GM18907 (cell line): Measurements from ENCODE around the gene ILF2.
"Not testable (repeated sequence)": the region's sequence is repeated elsewhere in the genome, so short reads cannot be mapped to it uniquely, and the experiment has no call there.

Source experiments
- ATAC-seq: cut with Tn5 transposase; IDR thresholded peaks from one replicate; pipeline ENCODE4 v1.9.1; 2021; ENCODE audit warnings: mild to moderate bottlenecking, moderate library complexity; ENCODE audit not compliant: unreplicated experiment

ILF2 gene

DNA sequence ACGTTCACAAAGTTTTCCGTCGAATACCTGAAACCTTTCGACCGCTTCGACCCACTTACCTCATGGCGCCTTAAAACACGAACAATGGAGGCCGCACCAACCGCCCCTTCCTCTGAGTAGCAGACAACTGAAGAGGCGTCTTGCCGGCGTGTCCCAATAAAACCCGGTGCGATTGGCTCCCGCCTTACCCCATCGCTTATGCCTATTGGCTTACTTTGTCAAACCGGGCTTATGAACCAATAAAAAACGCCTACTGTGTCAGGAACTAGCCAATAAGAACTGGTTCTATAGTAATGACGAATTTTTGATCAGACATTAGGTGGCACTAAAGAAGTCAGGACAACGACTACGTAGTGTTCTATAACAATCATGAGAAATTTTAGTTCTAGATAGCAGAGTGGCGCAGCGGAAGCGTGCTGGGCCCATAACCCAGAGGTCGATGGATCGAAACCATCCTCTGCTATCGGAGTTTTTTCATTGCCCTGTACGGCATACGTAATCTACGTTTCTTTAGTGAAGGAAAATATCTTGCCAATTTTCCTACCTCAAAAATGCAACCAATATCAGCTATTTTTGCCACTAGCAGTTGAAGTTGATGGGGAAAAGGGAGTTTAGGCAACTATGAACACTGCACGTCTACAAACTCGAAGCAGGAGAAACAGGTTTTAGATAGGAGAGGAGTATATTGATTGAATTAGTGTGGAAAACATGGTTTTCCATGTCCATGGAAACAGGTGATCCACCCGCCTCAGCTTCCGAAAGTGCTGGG, at the start of gene ILF2:
ILF2 (minus strand) TSS at position 135 of the 769 bp plus-strand sequence; CDS start at position 64, 71 bp downstream.
- peak; percentile 88 for ATAC-seq

GRCh38 chr1:153717330-153717729, 46.5 kb upstream of the ILF2 start:
- ATAC-seq = no peak

DNA sequence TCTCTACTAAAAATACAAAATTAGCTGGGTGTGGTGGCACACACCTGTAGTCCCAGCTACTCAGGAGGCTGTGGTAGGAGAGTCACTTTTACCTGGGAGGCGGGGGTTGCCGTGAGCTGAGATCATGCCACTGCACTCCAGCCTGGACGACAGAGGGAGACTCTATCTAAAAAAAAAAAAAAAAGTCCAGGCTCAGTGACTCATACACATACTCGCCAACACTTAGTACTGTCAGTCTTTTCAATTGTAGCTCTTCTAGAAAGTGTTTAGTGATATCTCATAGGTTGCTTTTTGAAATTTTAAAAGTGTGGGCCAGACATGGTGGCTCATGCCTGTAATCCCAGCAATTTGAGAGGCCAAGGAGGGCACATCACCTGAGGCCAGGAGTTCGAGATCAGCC, 45.4 kb upstream of the ILF2 start:
- ATAC-seq = not testable (repeated sequence)

- ATAC-seq = no peak
Observed at GRCh38 chr1:153711026-153711425, 40.2 kb upstream of the ILF2 start.

DNA sequence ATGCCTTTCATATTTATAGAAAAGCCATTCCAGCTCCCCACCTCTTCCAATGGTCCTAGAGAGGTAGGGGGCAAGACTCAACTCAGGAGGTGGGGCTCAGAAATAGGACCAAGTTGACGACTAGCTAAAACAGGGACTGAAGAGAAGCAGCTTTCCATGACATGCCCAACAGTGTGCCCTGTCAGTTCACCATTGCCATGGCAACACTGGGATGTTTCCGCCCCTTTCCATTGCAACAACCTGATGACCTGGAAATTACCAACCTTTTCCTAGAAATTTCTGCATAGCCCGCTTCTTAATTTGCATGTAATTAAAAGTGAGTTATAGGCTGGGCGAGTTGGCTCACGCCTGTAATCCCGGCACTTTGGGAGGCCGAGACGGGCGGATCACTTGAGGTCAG, 34.7 kb upstream of the ILF2 start:
- ATAC-seq = no peak

GRCh38 chr1:153699768-153700167, 29.0 kb upstream of the ILF2 start:
- ATAC-seq = no peak

GRCh38 chr1:153698923-153699714, 28.3 kb upstream of the ILF2 start:
- no peak for ATAC-seq

DNA sequence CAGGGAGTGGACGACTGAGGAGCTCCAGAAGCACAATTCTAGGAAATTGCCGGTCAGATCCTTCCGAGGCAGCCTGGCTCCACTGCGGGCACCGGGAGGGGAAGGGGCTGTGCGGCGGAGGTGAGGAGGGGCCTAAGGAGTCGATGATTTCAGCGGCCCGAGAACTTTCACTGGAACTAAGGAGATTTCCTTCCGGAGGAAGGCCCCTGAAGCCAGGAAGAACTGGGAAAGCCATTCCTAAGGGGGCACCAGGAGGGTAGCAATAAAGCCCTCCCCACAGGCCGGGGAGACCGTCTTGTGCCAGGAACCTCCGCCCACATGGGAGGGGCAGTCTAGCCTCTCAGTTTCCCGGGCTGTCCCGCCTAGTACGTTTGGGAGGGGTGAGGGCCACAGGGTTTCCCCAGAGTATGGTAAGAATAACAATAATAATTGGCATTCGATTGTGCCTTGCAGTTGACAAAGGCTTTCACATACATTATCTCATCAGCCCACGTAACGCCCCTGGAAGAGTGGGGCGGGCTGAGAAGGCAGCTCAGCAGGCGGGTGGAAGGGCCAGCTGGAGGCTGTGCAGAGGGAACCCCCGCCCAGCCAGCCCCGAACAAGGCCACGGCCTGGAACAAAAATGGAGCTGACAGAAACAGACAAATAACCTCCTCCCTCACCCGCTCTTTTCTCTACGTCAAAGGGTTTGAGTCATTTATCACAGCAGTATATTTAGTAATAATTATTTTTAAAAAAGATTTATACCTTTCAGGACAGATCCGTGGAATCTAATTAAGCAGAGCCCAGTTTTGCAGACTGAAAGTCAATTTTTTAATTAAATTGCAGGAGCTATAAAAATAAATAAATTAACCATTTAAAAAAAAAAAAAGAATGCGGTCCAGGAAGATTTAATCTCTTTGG, 27.5 kb upstream of the ILF2 start:
- ATAC-seq = peak; percentile 50

DNA sequence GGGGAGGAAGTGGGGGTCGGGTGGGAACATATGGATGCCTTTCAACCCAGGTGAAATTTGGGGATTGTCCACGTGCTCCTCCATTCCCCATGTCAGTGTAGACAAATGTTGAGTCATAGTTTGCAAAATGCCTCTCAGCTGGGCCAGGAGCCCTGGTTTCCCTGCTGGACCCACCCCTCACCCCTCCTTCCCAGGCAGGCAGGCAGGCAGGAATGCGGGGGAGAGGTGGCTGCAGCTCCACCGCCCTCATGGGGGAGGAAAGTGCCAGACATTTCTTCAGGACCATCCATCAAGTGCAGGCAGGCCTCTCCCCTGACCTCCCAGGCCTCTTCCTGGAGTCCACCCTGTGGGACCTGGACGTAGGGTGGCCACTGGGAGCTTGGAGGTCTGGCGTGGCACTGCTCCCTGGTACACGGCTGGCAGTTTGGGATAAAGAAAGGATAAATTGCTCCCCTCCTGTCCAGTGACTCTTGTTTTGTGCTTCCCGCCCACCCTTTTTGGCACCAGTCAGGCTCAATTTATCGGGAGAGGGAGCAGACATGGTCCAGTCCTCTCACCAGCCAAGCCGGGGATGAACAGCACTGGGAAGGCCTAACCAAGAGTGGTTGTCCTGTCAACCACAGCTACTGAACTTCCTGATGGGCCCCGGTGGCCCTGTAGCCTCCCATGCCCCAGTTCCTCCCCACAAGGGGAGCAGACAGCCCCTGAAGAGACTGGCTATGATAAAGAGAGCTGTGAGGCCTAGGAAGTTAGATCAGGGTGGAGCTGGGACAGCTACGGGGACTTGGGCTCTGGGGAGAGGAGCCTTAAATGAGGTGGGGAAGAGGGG, 26.6 kb upstream of the ILF2 start:
- no peak for ATAC-seq

DNA sequence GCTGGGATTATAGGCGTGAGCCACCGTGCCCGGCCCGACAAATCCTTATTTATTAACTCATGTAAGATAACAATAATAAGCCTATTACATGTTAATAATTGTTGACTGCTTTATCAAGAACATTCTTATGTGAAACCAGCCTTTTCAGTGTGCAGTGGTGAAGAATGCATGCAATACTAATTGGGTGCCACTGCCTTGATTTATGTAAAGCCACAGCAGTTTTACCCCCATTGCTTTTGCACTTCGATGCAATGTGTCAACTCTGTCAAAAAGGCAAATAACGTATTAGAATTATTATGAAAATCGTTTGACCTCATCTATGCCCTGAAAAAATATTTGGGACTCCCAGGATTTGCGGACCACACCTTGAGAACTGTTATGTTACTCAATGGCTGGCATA, 25.9 kb upstream of the ILF2 start:
- no peak for ATAC-seq

- ATAC-seq = no peak
Observed at GRCh38 chr1:153693466-153693865, 22.7 kb upstream of the ILF2 start.

DNA sequence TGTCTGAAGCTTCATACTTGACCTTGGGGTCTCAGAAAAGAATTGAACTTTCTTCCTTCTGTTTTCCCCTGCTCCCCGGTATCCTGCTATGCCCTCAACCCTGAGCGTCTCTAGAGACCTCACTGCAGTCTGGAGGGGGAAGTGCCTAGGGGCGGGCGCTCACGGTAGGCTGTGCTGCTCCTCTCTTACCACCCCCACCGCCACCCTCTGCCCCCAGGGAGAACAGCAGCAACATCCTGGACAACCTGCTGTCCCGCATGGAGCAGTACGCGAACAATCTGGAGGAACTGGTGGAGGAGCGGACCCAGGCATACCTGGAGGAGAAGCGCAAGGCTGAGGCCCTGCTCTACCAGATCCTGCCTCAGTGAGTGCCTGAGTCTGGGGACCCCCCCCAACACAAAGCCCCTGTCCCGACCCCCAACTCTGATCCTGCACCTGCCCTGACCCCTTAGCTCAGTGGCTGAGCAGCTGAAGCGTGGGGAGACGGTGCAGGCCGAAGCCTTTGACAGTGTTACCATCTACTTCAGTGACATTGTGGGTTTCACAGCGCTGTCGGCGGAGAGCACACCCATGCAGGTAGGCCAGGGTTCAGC, 18.0 kb upstream of the ILF2 start:
- ATAC-seq = no peak

- ATAC-seq = no peak
Observed at GRCh38 chr1:153688276-153688675, 17.5 kb upstream of the ILF2 start.

DNA sequence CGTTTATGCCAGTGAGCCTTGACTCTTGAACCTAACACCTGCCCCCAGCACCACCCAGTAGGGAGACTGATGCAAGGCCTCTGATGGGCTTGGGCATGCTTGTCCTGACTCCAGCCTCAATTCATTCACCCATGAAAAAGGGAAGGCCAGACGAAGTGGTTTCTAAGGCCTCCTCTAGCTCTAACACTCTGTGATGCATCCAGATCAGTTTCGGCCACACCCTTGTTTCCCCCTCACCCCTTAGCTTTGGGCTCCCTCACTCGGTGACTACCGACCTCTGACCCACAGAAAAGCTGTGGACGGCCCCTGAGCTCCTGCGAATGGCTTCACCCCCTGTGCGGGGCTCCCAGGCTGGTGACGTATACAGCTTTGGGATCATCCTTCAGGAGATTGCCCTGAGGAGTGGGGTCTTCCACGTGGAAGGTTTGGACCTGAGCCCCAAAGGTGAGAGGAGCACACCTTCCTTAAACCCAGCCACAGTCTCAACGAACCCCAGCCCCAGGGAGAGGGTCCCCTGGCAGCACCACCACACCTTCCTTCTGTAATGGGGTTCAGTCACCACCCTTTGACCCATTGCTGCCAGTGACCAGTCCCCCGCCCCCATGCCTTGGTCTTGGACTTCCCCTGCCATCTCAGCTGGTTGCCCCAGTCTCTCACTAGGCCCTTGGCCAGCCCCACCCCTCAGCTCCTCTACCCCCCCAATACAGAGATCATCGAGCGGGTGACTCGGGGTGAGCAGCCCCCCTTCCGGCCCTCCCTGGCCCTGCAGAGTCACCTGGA, 16.7 kb upstream of the ILF2 start:
- no peak for ATAC-seq

- no peak for ATAC-seq
Observed at GRCh38 chr1:153685544-153686340, 14.9 kb upstream of the ILF2 start.

GRCh38 chr1:153684892-153685291, 14.1 kb upstream of the ILF2 start:
- no peak for ATAC-seq

GRCh38 chr1:153683854-153684253, 13.1 kb upstream of the ILF2 start:
- ATAC-seq = no peak

- ATAC-seq = no peak
Observed at GRCh38 chr1:153682730-153683129, 11.9 kb upstream of the ILF2 start.

DNA sequence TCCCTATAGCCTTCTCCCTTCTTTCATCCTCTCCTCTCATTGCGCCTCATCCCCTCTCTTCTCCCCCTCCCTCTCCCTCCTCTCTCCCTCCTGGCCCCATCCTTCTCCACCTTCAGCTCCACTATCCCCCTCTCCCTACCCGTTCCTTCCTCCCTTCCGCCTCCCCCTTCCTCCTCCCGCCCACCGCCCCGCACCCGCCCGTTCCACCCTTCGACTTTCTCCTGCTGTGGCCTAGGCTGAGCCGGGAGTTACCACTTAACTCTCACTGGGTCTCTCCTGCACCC, 9.3 kb upstream of the ILF2 start:
- no peak for ATAC-seq
